KMS-11 (cell line): ENCODE data around the gene NTRK3.

Experiments
- H2AFZ ChIP-seq: fragments of 200-600 bp; sonication (generic); 2 replicates; pipeline ENCODE4 v1.6.1; 2016; ENCODE audit warnings: antibody characterized with exemption, mixed run types, low read depth
- H3K27ac ChIP-seq: fragments of 200-600 bp; sonication (generic); 2 replicates; pipeline ENCODE4 v1.6.1; 2016; ENCODE audit warnings: mild to moderate bottlenecking, mixed run types
- H3K27me3 ChIP-seq: fragments of 200-600 bp; sonication (generic); 2 replicates; pipeline ENCODE4 v1.6.1; 2017; ENCODE audit warnings: mild to moderate bottlenecking, low read depth, mixed run types, moderate library complexity; ENCODE audit not compliant: insufficient read depth
- H3K36me3 ChIP-seq: fragments of 200-600 bp; sonication (generic); 2 replicates; pipeline ENCODE4 v1.6.1; 2017; ENCODE audit warnings: mild to moderate bottlenecking, mixed run types; ENCODE audit not compliant: insufficient read depth
- H3K4me1 ChIP-seq: fragments of 200-600 bp; sonication (generic); 2 replicates; pipeline ENCODE4 v1.6.1; 2016; ENCODE audit warnings: mild to moderate bottlenecking, low read depth, mixed run types; ENCODE audit not compliant: poor library complexity, severe bottlenecking
- H3K4me2 ChIP-seq: fragments of 200-600 bp; sonication (generic); 2 replicates; pipeline ENCODE4 v1.7.0; 2016; ENCODE audit warnings: mild to moderate bottlenecking, mixed run types
- H3K4me3 ChIP-seq: fragments of 200-600 bp; sonication (generic); IDR thresholded peaks from 2 replicates; pipeline ENCODE4 v1.6.1; 2017; ENCODE audit warnings: low read depth, low read length, mixed read lengths; ENCODE audit not compliant: insufficient read depth
- H3K79me2 ChIP-seq: fragments of 200-600 bp; sonication (generic); 2 replicates; pipeline ENCODE4 v1.6.1; 2016; ENCODE audit warnings: low read depth, mixed run types; ENCODE audit not compliant: insufficient read depth
- H3K9ac ChIP-seq: fragments of 200-600 bp; sonication (generic); 2 replicates; pipeline ENCODE4 v1.6.1; 2016; ENCODE audit warnings: mild to moderate bottlenecking, mixed run types
- H4K20me1 ChIP-seq: fragments of 200-600 bp; sonication (generic); 2 replicates; pipeline ENCODE4 v1.6.1; 2016; ENCODE audit warnings: mild to moderate bottlenecking, mixed run types; ENCODE audit not compliant: insufficient read depth
- TF ChIP-seq, protein P1 (sequence below): fragments of 200-600 bp; sonication (generic); conservative IDR thresholded peaks from 2 replicates; pipeline ENCODE4 v1.6.1; 2017; ENCODE audit warnings: low read depth, mild to moderate bottlenecking, antibody characterized with exemption, low read length, moderate library complexity, mixed read lengths

The NTRK3 gene

DNA sequence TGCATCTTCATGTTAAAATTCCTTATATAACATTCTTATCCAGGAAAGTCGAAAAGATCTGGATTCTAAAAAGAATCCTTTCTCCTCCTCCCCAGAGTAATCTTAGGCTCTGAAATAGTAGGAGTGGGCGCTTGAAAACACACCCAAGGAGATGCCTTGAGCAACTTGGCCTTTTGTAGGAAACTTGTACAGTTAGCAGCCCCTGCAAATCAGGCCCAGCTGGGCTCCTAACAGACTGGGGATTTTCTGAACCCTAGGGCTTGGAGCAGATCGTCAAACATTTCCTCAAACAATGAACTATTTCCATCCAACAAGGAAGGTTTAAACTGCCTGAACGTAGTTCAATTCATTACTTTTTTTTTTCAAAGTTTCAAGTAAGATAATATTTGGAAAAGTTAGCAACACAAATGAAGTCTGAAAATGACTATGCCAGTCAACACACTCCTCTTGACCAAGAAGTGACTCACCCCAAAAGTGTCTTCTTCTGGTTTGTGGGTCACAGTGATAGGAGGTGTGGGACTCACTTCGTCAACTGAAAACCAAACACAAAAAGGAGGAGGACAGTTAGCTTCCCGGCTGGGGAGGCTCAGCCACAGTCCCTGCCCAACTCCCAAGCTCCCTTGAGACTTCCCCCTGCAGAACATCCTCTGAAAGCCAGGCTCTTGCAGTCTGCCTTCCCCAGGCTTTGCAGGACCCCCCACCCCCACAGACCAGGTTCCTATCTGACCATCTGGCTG, 129.7 kb downstream of the NTRK3 start:
- no peak overlapping the region for H3K4me2 ChIP-seq
- no peaks in the 10 kb centered on the region for H3K36me3 ChIP-seq
- no peak overlapping the region for H3K4me3 ChIP-seq
- no peak overlapping the region for H3K27ac ChIP-seq
- no peaks in the 10 kb centered on the region for H4K20me1 ChIP-seq
- H3K27me3 ChIP-seq, result no peaks in the 10 kb centered on the region
- H3K9ac ChIP-seq, result no peak overlapping the region
- no peak overlapping the region for H2AFZ ChIP-seq
- no peaks in the 10 kb centered on the region for H3K4me1 ChIP-seq
- TF ChIP-seq, protein P1, sequence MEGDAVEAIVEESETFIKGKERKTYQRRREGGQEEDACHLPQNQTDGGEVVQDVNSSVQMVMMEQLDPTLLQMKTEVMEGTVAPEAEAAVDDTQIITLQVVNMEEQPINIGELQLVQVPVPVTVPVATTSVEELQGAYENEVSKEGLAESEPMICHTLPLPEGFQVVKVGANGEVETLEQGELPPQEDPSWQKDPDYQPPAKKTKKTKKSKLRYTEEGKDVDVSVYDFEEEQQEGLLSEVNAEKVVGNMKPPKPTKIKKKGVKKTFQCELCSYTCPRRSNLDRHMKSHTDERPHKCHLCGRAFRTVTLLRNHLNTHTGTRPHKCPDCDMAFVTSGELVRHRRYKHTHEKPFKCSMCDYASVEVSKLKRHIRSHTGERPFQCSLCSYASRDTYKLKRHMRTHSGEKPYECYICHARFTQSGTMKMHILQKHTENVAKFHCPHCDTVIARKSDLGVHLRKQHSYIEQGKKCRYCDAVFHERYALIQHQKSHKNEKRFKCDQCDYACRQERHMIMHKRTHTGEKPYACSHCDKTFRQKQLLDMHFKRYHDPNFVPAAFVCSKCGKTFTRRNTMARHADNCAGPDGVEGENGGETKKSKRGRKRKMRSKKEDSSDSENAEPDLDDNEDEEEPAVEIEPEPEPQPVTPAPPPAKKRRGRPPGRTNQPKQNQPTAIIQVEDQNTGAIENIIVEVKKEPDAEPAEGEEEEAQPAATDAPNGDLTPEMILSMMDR, result no peak
- no peaks in the 10 kb centered on the region for H3K79me2 ChIP-seq

DNA sequence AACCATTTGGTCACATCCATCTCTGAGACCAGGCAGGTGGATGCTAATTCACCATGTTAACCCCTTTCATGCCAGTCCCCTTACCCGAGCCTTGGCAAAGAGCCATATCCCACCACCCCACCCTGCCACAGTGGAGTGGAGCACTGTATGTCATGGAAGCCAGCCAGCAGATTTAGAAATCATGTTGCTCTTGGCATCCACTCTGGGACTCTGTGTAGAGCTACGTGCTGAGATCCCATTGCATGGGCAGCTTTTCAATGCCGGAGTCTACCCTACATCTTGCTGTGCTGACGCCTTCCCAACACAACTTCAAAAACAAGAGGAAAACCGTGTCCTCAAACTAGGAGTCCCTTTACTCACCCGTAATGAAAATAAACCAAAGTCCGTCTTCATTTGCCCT, 131.0 kb downstream of the NTRK3 start:
- H3K27ac ChIP-seq, result no peak overlapping the region
- H3K4me3 ChIP-seq, result no peak overlapping the region
- no peaks in the 10 kb centered on the region for H3K27me3 ChIP-seq
- no peaks in the 10 kb centered on the region for H4K20me1 ChIP-seq
- no peak overlapping the region for H2AFZ ChIP-seq
- H3K79me2 ChIP-seq, result no peaks in the 10 kb centered on the region
- H3K4me1 ChIP-seq, result no peaks in the 10 kb centered on the region
- H3K36me3 ChIP-seq, result no peaks in the 10 kb centered on the region
- no peak overlapping the region for H3K9ac ChIP-seq
- no peak overlapping the region for H3K4me2 ChIP-seq
- TF ChIP-seq, protein P1, result no peak

DNA sequence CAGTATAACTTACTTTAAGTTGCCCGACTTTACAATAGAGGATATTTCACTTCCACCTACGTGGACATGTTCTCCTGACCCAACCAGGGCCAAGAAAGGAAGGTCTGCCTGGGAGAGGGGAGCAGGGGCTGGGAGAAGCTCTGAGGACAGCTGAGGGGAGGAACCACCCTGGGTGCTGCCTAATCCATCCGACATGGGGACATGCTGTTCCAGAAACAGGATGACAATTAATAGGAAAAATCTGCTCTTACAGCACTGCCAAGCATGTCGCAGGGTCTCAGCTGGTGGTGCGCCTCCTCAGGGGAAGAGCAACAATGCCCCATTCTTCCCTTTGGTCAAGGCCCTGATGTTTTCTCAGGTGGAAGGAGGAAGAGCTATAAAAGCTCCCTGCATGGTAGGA, 132.3 kb downstream of the NTRK3 start:
- Histone ChIP-seq H3K4me2 (no peak overlapping the region), H2AFZ (no peak overlapping the region), H3K36me3 (no peaks in the 10 kb centered on the region), H3K9ac (no peak overlapping the region), H3K4me3 (no peak overlapping the region), H3K27ac (no peak overlapping the region), H4K20me1 (no peaks in the 10 kb centered on the region), H3K27me3 (no peaks in the 10 kb centered on the region), H3K79me2 (no peaks in the 10 kb centered on the region), H3K4me1 (no peaks in the 10 kb centered on the region)
- TF ChIP-seq, protein P1, result no peak

DNA sequence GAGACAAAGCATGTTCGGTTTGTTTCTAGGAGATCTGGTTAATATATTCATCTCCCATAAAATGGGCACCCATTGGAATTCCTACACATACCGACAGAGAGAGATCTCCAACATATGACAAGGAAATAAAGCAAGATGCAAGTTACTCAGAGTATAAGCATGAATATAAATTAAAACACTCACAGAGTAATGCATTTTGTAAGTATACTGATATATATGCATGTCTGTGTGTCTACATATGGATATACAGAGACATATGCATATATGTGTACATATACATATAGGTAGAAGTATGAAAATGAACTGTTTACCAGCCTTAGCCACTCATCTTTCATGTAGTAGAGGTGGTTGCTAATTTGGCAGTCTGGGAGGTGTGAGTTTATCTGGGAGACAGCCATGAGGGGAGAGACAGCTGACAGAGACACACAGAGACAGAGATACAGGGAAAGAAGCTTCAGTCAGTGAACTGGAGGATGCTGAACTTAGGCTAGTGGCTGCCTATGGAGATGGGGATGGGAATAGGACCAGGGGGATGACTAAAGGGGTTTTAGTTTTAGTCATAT, 134.5 kb downstream of the NTRK3 start:
- H3K36me3 ChIP-seq, result no peaks in the 10 kb centered on the region
- no peak overlapping the region for H3K27ac ChIP-seq
- H3K27me3 ChIP-seq, result no peaks in the 10 kb centered on the region

More for the DNA sequence above, 134.5 kb downstream of the NTRK3 start:
- Histone ChIP-seq H3K4me2 (no peak overlapping the region), H3K4me3 (no peak overlapping the region), H3K9ac (no peak overlapping the region), H2AFZ (no peak overlapping the region), H3K4me1 (no peaks in the 10 kb centered on the region), H3K79me2 (no peaks in the 10 kb centered on the region), H4K20me1 (no peaks in the 10 kb centered on the region)
- TF ChIP-seq, protein P1, result no peak
